Astrocyte of the cerebellum (primary cell): ENCODE data around the gene TMEM131L.

Experiments
- DNase-seq: peaks from one replicate; pipeline ENCODE4 v3.0.0-alpha.2; 2011; ENCODE audit warnings: low read depth
- H3K4me3 ChIP-seq: 2 replicates; pipeline ENCODE4 v1.5.1; 2011; ENCODE audit warnings: mild to moderate bottlenecking, low read depth, low read length, moderate library complexity
- CTCF ChIP-seq: IDR thresholded peaks from 2 replicates; pipeline ENCODE4 v1.5.1; 2012; ENCODE audit warnings: low read length, low read depth, moderate library complexity, mild to moderate bottlenecking; ENCODE audit errors: missing control alignments
- in situ Hi-C: cut with HindIII; loops from 2 replicates; pipeline ENCODE4 v1.10.0; 2017; ENCODE audit warnings: low sequenced_read_pairs

TMEM131L gene

GRCh38 chr4:153420361-153420760 lies 45.8 kb upstream of the TMEM131L start:
- no peak for DNase-seq
- TF ChIP-seq CTCF, result no peak
- in situ Hi-C loops, result no loop called here
- H3K4me3 ChIP-seq, result no peak overlapping the region

- in situ Hi-C loops, result no loop called here
- TF ChIP-seq CTCF, result no peak
- no peak overlapping the region for H3K4me3 ChIP-seq
- no peak for DNase-seq
Measured at GRCh38 chr4:153421941-153422340, 44.2 kb upstream of the TMEM131L start.

- in situ Hi-C loops, result no loop called here
- no peak overlapping the region for H3K4me3 ChIP-seq
- TF ChIP-seq CTCF, result no peak
- no peak for DNase-seq
Measured at GRCh38 chr4:153426207-153426885, 39.8 kb upstream of the TMEM131L start.

- TF ChIP-seq CTCF, result no peak
- no peak overlapping the region for H3K4me3 ChIP-seq
- no peak for DNase-seq
- in situ Hi-C loops, result no loop called here
Measured at GRCh38 chr4:153427363-153428071, 38.6 kb upstream of the TMEM131L start.

- TF ChIP-seq CTCF, result no peak
- no peak overlapping the region for H3K4me3 ChIP-seq
- no peak for DNase-seq
- in situ Hi-C loops, result no loop called here
Measured at GRCh38 chr4:153428941-153429475, 37.2 kb upstream of the TMEM131L start.

- no peak overlapping the region for H3K4me3 ChIP-seq
- TF ChIP-seq CTCF, result peak; percentile 68
- in situ Hi-C loops, result no loop called here
- peak; percentile 94 for DNase-seq
Measured at GRCh38 chr4:153432965-153433753, 33.0 kb upstream of the TMEM131L start.
